ENCODE results near the gene TRIM7.
"Not testable (repeated sequence)": the region's sequence is repeated elsewhere in the genome, so short reads cannot be mapped to it uniquely, and the experiment has no call there.

TRIM7 gene

DNA sequence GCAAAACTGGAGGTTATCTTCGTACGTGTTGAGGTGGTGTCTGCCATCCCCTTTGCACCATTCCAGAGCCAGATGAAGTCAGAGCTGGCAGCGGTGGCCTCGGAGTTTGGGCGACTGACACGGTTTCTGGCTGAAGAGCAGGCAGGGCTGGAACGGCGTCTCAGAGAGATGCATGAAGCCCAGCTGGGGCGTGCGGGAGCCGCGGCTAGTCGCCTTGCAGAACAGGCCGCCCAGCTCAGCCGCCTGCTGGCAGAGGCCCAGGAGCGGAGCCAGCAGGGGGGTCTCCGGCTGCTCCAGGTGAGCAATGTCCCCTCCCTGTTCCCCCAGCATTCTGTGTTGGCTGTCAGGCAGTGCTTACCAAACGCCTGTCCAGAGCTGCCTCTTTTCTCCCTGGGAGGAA, 27.6 kb upstream of the TRIM7 start:
- no peak for DNase-seq

DNA sequence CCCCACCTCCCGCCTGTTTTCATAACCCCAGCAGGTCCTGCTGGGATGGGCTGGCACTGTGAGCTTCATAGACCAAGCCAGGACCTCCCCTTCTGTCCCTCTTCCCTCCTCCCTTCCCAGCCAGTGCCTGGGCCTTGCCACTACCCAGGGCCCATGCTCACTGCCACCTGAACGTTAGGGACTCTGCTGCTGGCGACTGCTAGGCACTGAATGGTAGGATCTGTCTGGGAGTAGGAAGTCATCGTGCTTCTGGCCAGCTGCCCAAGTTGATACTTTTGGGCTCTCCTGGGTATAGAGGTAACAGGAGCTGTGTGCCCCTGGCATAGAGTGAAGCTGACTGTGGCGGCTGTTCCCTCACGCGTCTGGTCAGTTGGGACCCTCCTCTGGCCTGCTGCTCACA, 26.4 kb upstream of the TRIM7 start:
- no peak for DNase-seq

GRCh38 chr5:181230551-181230950, 25.6 kb upstream of the TRIM7 start:
- DNase-seq, result no peak

DNA sequence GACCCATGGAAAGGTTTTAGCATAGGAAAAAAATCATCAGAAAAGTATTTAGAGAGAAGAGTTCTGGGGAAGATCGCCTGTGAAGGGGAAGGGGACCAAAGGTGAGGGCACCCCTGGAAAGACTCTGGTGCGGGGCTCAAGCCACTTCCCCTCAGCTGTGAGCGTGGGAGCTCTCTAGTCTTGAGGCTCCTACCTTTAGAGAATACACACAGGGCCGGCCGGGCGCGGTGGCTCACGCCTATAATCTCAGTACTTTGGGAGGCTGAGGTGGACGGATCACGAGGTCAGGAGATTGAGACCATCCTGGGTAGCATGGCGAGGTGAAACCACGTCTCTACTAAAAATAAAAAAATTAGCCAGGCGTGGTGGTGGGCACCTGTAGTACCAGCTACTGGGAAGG, 25.0 kb upstream of the TRIM7 start:
- DNase-seq, result no peak

- DNase-seq, result no peak
Observed at GRCh38 chr5:181224390-181225229, 19.6 kb upstream of the TRIM7 start.

- peak; percentile 48 for DNase-seq
Observed at GRCh38 chr5:181223729-181224389, 18.9 kb upstream of the TRIM7 start.

- DNase-seq, result peak; percentile 99
Observed at GRCh38 chr5:181223058-181223728, 18.2 kb upstream of the TRIM7 start, which contains the start of gene TRIM41. TSS of gene TRIM41 (plus strand) at chr5:181223281. CDS start at chr5:181224000, 719 bp downstream.

GRCh38 chr5:181222630-181223057, 17.6 kb upstream of the TRIM7 start:
- DNase-seq, result no peak

DNA sequence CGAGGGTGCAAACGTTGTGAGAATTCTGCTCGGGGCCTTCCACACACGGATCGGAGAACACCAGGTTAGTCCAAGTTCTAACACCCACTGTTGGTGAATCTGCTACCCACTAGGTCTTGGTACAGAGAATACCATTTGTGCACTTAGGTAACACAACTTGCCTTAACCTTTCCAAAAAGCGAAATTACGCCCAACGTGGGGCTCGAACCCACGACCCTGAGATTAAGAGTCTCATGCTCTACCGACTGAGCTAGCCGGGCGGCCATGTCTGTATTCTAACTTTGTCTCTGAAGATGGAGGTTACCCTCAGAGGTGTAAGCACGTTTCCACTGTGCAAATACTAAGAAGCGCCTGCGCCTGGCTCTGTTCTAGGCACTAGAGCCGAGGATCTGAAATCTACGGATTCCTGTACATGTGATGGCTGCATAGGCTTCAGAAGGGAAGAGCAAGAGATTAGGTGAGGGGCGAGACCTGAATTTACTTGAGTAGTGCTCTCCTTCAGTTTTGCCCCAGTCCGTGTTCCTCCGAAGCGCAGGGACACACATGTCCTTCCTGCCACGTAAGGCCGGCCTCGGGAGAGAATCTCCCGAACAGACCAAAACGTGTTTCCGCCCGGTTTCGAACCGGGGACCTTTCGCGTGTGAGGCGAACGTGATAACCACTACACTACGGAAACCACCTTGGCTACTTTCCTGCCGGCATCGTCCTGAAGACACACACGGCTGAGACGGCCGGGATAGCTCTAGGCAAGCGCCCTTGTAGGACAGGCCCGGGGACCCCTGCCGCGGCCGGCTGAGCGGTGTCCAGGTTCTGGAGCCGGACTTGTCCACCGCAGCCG, 17.0 kb upstream of the TRIM7 start:
- DNase-seq, result peak; percentile 98

DNA sequence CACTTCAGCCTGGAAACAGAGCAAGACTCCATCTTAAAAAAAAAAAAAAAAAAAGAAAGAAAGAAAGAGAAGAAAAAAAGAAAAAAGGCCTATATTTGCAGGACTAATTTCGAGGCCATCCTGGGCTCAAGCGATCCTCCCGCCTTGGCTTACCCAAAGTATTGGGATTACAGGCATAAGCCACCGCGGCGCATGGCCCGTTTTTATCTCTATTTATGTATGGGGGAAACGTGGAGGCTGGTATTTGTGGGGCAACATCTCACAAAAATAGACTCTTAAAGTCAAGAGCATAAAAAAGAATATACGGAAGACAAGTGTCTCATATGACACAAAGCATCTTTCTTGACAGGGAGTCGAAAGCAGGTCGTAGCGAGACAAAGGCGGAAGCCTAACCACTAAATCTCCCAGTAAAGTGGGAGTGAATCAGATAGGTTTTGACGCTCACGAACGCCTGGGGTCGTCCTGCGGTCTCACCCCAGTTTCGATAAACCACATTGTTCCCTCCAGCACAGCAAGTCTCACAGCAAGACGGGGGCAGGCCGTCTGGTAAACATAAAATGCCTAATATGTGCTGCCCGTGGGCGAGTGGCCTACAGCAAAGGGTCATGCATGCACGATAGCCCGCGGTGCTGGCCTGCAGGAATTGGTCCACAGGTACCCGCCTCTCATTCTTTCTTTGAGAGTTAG, 16.3 kb upstream of the TRIM7 start:
- DNase-seq, result no peak

DNA sequence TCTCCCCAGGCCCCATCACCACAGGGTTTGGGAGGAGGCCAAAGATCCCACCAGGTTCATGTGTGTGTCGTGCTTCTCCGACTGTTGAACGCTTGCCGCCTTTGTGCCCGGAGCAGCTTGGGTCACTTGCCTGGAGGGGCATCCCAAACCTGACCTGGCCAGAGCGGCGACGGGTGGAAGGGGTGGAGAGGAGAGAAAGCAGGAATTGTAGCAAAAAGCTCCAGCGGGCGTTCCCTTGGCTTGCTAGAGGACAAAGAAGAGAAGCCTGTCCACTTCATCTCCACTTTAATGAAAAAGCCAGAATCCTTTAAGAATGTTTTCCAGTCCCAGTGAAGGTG, 15.2 kb upstream of the TRIM7 start:
- no peak for DNase-seq

DNA sequence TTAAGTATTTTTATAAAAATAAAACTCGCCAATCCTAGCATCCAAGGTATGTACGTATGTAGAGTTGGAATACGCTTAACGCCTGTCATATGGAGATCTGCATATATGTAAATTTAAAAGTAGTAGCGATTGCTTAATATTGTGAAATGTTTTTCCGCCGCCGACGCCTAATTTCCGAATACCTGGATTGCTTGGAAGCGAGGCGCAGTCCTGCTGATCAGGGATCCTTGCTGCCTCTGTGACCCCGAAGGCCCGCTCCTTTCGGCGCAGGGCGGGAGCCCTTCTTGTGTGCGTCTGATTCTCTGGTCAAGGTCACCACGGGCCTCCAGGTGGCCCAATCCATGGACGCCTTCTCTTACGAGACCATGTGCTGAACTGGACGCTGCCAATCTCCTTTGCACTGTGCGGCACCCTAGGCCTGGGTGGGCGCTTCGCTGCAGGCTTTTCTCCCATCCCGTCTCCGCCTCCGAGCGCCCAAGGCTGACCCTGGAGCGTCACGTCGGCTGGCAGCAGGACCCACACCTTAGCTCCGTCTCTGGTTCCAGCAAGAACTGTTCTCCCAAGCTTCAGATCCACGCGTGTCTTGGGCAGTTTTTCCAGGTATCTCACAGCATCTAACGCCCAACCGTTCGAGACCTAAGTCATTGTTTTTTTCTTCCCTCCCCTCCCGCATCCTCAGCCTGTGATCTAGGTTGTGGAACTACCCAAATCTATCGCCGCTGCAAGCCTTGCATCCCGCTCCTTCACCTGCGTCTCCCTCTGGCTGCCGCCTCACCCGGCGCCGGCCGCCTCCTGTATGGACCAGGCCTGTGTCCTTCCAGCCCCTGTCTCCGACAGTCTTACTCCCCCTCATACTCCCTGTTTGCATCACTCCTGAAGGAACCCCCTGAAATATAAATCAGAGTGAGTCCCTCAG, 14.5 kb upstream of the TRIM7 start:
- DNase-seq, result no peak

DNA sequence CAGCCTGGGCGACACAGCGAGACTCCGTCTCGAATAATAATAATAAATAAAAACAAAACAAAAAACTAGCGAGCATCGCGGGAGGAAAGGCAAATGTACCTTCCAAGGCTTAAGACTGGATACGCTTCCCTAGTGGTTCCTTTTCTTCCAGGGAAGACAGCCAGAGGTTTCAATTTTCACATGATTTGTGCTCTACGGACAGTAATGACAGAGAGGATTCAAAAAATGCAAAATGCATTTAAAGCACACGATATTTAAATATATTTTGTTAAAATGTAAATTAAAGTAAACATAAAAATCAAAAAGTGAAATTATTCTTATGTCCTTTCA, 13.8 kb upstream of the TRIM7 start:
- DNase-seq, result no peak

DNA sequence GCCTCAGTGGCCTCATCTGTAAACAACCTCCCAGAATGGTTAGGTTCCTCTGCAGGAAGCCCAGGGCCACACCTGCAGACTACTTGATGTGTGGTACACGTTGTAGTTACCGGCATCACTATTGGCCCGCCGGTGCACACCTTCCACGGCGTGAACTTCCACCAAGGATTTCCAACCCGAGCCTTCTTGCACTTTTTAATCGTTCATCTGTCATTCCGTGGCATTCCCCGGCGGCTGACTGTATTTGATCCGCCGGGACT, 12.7 kb upstream of the TRIM7 start:
- DNase-seq, result no peak

GRCh38 chr5:181217111-181217802, 12.3 kb upstream of the TRIM7 start:
- peak; percentile 74 for DNase-seq

- DNase-seq, result peak; percentile 38
Observed at GRCh38 chr5:181215997-181216989, 11.3 kb upstream of the TRIM7 start.

DNA sequence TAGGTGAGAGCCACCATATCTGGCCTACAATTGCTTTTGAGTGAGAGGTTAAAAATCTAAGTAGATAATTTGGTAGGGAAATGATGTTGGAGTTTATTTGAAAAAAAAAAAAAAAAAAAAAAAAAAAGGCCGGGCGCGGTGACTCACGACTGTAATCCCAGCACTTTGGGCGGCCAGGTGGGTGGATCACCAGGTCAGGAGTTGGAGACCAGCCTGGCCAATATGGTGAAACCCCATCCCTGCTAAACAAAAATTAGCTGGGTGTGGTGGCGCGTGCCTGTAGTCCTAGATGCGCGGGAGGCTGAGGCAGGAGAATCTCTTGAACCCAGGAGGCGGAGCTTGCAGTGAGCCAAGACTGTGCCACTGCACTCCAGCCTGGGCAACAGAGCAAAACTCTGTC, 9.3 kb upstream of the TRIM7 start:
- DNase-seq, result not testable (repeated sequence)

DNA sequence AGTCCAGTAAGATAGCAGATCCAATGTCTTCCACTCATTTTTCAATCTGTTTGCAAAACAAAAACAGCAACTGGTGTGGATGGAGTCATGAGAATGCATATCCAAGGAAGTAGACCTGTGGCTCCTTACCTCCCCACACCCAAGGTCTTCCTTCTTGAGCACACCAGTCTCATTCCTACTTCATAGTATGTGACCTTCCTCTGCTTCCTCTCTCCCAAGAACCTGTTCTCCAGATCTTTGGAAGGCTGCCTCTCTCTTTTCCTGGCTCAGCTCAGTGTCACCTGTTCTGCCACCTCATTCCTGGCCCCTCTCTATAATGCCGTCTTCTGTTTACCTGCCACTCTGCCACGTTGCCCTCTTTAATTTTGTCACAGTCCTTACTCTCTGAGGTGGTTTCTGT, 7.9 kb upstream of the TRIM7 start:
- DNase-seq, result no peak

- no peak for DNase-seq
Observed at GRCh38 chr5:181212080-181212479, 7.1 kb upstream of the TRIM7 start.

- DNase-seq, result no peak
Observed at GRCh38 chr5:181211208-181211607, 6.2 kb upstream of the TRIM7 start.
